Testis (tissue), 2 donors: ENCODE data around the gene KCNJ10.

Source experiments
- POLR2A ChIP-seq: fragments of 450-650 bp; IDR thresholded peaks from one replicate; pipeline ENCODE4 v1.6.1; 2017; ENCODE audit warnings: antibody characterized with exemption, mild to moderate bottlenecking, moderate library complexity
- TF ChIP-seq, protein P1 (sequence below), 3 experiments: fragments of 450-650 bp in 2 of 3; fragments of 200-600 bp in 1 of 3; sonication (generic) in 1 of 3; IDR thresholded peaks; one replicate each; pipeline ENCODE4 v1.5.1; 2016 to 2019; ENCODE audit warnings: antibody characterized with exemption in 3 of 3, mild to moderate bottlenecking in 2 of 3, moderate library complexity in 1 of 3

DNA sequence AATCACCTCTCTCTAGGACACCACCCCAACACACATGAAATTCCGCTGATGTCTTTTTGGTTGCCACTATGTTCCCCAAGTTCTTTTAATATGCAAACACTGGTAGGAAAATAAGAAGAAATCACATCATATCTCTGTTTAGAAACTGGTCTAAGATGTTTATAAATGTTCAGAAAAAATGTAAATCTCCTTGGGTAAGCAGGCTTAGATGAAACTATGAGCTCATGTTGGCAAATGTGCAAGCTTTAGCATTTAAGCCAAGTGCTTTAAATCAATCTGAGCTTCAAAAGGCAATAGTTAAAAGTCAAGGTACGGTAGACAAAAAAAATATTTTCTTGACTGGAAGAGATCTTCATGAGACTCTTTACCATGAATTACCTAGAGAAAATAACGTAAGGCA is 90.7 kb downstream of the KCNJ10 start:
- TF ChIP-seq, protein P1, sequence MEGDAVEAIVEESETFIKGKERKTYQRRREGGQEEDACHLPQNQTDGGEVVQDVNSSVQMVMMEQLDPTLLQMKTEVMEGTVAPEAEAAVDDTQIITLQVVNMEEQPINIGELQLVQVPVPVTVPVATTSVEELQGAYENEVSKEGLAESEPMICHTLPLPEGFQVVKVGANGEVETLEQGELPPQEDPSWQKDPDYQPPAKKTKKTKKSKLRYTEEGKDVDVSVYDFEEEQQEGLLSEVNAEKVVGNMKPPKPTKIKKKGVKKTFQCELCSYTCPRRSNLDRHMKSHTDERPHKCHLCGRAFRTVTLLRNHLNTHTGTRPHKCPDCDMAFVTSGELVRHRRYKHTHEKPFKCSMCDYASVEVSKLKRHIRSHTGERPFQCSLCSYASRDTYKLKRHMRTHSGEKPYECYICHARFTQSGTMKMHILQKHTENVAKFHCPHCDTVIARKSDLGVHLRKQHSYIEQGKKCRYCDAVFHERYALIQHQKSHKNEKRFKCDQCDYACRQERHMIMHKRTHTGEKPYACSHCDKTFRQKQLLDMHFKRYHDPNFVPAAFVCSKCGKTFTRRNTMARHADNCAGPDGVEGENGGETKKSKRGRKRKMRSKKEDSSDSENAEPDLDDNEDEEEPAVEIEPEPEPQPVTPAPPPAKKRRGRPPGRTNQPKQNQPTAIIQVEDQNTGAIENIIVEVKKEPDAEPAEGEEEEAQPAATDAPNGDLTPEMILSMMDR (IDR thresholded peaks at IDR 0.05) = no peak
- no peak for TF ChIP-seq POLR2A
